OCI-LY7 (cell line): ENCODE data around the gene MGMT. TPM values are rescaled to one million over a fixed set of nuclear protein-coding genes. Genes with fewer than 3 reads are reported as not detected.

Experiments used
- BruUV-seq: library from RNA; stranded (reverse); fragments of 400-500 nt; replicated peaks from 2 replicates; lab custom pipeline; 2021; lab: Mats Ljungman, UMichigan
- CTCF ChIA-PET: fragments of 300-600 bp; sonication (Branson Sonifier 250); formaldehyde crosslinking; loops from one replicate; lab custom pipeline; 2022; ENCODE audit warnings: antibody characterized with exemption; ENCODE audit not compliant: unreplicated experiment; lab: Charles Lee
- POLR2A ChIA-PET: fragments of 300-600 bp; sonication (Branson Sonifier 250); formaldehyde crosslinking; loops from one replicate; lab custom pipeline; 2022; ENCODE audit warnings: antibody characterized with exemption; lab: Charles Lee
- DNase-seq: peaks from one replicate; pipeline ENCODE4 v3.0.0-alpha.2; 2015; ENCODE audit warnings: low spot score
- H2AFZ ChIP-seq: fragments of 200-600 bp; sonication (generic), shearing (Covaris generic); 2 replicates; pipeline ENCODE4 v1.6.1; 2014; ENCODE audit warnings: mild to moderate bottlenecking, antibody characterized with exemption, low read length, moderate library complexity
- H3K27ac ChIP-seq: fragments of 200-600 bp; sonication (generic); 2 replicates; pipeline ENCODE4 v1.5.1; 2014; ENCODE audit warnings: mixed run types, low read depth, mild to moderate bottlenecking, moderate library complexity, low read length, inconsistent platforms; ENCODE audit not compliant: poor library complexity, severe bottlenecking
- H3K36me3 ChIP-seq: fragments of 200-600 bp; sonication (generic); 2 replicates; pipeline ENCODE4 v1.6.1; 2014; ENCODE audit warnings: mild to moderate bottlenecking, antibody characterized with exemption, low read length, moderate library complexity, mixed read lengths; ENCODE audit not compliant: insufficient read depth
- H3K4me1 ChIP-seq: fragments of 200-600 bp; sonication (generic); 2 replicates; pipeline ENCODE4 v1.5.1; 2014; ENCODE audit warnings: mild to moderate bottlenecking, low read length; ENCODE audit not compliant: insufficient read depth, poor library complexity, severe bottlenecking
- H3K4me2 ChIP-seq: fragments of 200-600 bp; sonication (generic); 2 replicates; pipeline ENCODE4 v1.6.1; 2014; ENCODE audit warnings: mild to moderate bottlenecking, low read length
- H3K4me3 ChIP-seq: fragments of 200-600 bp; sonication (generic); 2 replicates; pipeline ENCODE4 v1.5.1; 2014; ENCODE audit warnings: mild to moderate bottlenecking, low read depth, low read length; ENCODE audit not compliant: poor library complexity, severe bottlenecking
- H3K79me2 ChIP-seq: fragments of 200-600 bp; sonication (generic); 2 replicates; pipeline ENCODE4 v1.6.1; 2016; ENCODE audit warnings: low read depth, mild to moderate bottlenecking, low read length, moderate library complexity, mixed read lengths; ENCODE audit not compliant: insufficient read depth
- H3K9me2 ChIP-seq: fragments of 200-600 bp; sonication (generic); 2 replicates; pipeline ENCODE4 v1.6.1; 2016; ENCODE audit warnings: mild to moderate bottlenecking, low read length, mixed read lengths; ENCODE audit not compliant: insufficient read depth
- H3K9me3 ChIP-seq: fragments of 200-600 bp; sonication (generic); 2 replicates; pipeline ENCODE4 v1.6.1; 2014; ENCODE audit warnings: mild to moderate bottlenecking, mixed run types, low read length, mixed read lengths
- H4K20me1 ChIP-seq: fragments of 200-600 bp; sonication (generic); 2 replicates; pipeline ENCODE4 v1.6.1; 2014; ENCODE audit warnings: mild to moderate bottlenecking, antibody characterized with exemption, low read length, moderate library complexity, mixed read lengths; ENCODE audit not compliant: insufficient read depth
- CTCF ChIP-seq: fragments of 200-600 bp; sonication (generic); conservative IDR thresholded peaks from 2 replicates; pipeline ENCODE4 v1.5.1; 2014; ENCODE audit warnings: mild to moderate bottlenecking, antibody characterized with exemption, low read length, moderate library complexity, mixed read lengths
- EZH2phosphoT487 ChIP-seq: fragments of 200-600 bp; sonication (generic); IDR thresholded peaks from 2 replicates; pipeline ENCODE4 v1.6.1; 2018; ENCODE audit warnings: low read depth, borderline replicate concordance, mild to moderate bottlenecking, mixed run types, antibody characterized with exemption, low read length, moderate library complexity, mixed read lengths
- intact Hi-C: fragments of 100-400 bp; cut with micrococcal nuclease; formaldehyde crosslinking; loops from one replicate; pipeline ENCODE4 v1.10.0; 2022; ENCODE audit not compliant: unreplicated experiment
- total RNA-seq, 2 experiments: library from RNA; depleted of rRNA in 1 of 2; stranded (reverse); fragments of >200 nt in 1 of 2; shearing (Covaris generic) in 1 of 2; gene quantifications; 2 replicates each; pipeline ENCODE4 v1.2.3, GENCODE V29; 2014 to 2022

The MGMT gene
- total RNA-seq, 2 experiments from 2014 or later, result 19.7 to 25.0 TPM

GRCh38 chr10:129617768-129618167 is 150.7 kb downstream of the MGMT start:
- no peaks in the 10 kb centered on the region for H4K20me1 ChIP-seq
- H3K9me3 ChIP-seq, result no peaks in the 10 kb centered on the region
- no peak overlapping the region for H3K4me2 ChIP-seq
- POLR2A ChIA-PET, result no interaction called here
- no peaks in the 10 kb centered on the region for H3K36me3 ChIP-seq
- no TSS peak for BruUV-seq
- H3K9me2 ChIP-seq, result no peaks in the 10 kb centered on the region
- H3K79me2 ChIP-seq, result no peaks in the 10 kb centered on the region
- no peak for DNase-seq
- no peak overlapping the region for H3K27ac ChIP-seq
- no peaks in the 10 kb centered on the region for H3K4me1 ChIP-seq
- CTCF ChIA-PET, result no interaction called here
- intact Hi-C loops, result no loop called here
- no peak overlapping the region for H2AFZ ChIP-seq
- H3K4me3 ChIP-seq, result no peak overlapping the region
- TF ChIP-seq EZH2phosphoT487, result no peak

DNA sequence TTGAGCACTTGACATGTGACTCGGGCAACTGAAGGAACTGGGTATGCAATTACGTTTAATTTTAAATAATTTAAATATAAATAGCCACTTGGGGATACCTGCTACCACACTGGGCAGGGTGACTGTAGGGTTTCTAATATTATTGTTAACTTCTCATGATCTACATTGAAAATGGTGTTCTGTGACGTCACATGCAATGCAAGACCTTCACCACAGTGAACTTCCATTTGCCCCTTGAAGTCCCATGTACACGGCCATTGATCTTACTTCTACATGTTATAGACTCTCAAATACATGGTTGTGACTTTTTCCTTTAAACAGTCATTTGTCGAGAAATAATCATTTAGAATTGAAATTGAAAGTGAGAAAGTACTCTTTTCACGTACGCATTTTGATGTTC is 154.0 kb downstream of the MGMT start:
- Histone ChIP-seq H3K4me2 (no peak overlapping the region), H3K9me2 (no peaks in the 10 kb centered on the region), H2AFZ (no peak overlapping the region), H3K27ac (no peak overlapping the region), H3K9me3 (no peaks in the 10 kb centered on the region), H4K20me1 (no peaks in the 10 kb centered on the region), H3K4me1 (no peaks in the 10 kb centered on the region), H3K4me3 (no peak overlapping the region), H3K79me2 (no peaks in the 10 kb centered on the region), H3K36me3 (no peaks in the 10 kb centered on the region)
- no TSS peak for BruUV-seq
- no peak for TF ChIP-seq CTCF
- no peak for TF ChIP-seq EZH2phosphoT487
- ChIA-PET POLR2A (no interaction called here), CTCF (no interaction called here)
- DNase-seq, result no peak
- intact Hi-C loops, result no loop called here

GRCh38 chr10:129621693-129622092 is 154.7 kb downstream of the MGMT start:
- ChIA-PET POLR2A (no interaction called here), CTCF (no interaction called here)
- intact Hi-C loops, result no loop called here
- no peak for TF ChIP-seq EZH2phosphoT487
- TF ChIP-seq CTCF, result no peak
- H2AFZ ChIP-seq, result no peak overlapping the region
- no peaks in the 10 kb centered on the region for H3K79me2 ChIP-seq
- DNase-seq, result no peak
- H4K20me1 ChIP-seq, result no peaks in the 10 kb centered on the region
- H3K4me3 ChIP-seq, result no peak overlapping the region
- no TSS peak for BruUV-seq
- H3K4me1 ChIP-seq, result no peaks in the 10 kb centered on the region
- no peak overlapping the region for H3K4me2 ChIP-seq
- no peak overlapping the region for H3K27ac ChIP-seq
- no peaks in the 10 kb centered on the region for H3K9me3 ChIP-seq
- H3K9me2 ChIP-seq, result no peaks in the 10 kb centered on the region
- H3K36me3 ChIP-seq, result no peaks in the 10 kb centered on the region
